Kidney epithelial cell (primary cell): ENCODE data around the gene KIF26B. TPM values are rescaled to one million over a fixed set of nuclear protein-coding genes. Genes with fewer than 3 reads are reported as not detected.

Source experiments
- DNase-seq: peaks from one replicate; pipeline ENCODE4 v3.0.0-alpha.2; 2010; ENCODE audit warnings: low read depth
- H3K27me3 ChIP-seq: 2 replicates; pipeline ENCODE4 v1.6.0; 2011; ENCODE audit warnings: low read length; ENCODE audit not compliant: control insufficient read depth, insufficient read depth
- H3K36me3 ChIP-seq: 2 replicates; pipeline ENCODE4 v1.5.1; 2011; ENCODE audit warnings: low read length; ENCODE audit not compliant: control insufficient read depth, insufficient read depth
- H3K4me3 ChIP-seq: 2 replicates; pipeline ENCODE4 v1.5.1; 2011; ENCODE audit warnings: low read depth, mild to moderate bottlenecking, control low read depth, low read length
- CTCF ChIP-seq: IDR thresholded peaks from 2 replicates; pipeline ENCODE4 v1.5.1; 2011; ENCODE audit warnings: mild to moderate bottlenecking, moderate library complexity, low read length, control low read depth, inconsistent platforms; ENCODE audit not compliant: insufficient read depth, poor library complexity, severe bottlenecking
- total RNA-seq: library from RNA; depleted of rRNA; stranded (reverse); fragments of >200 nt; gene quantifications from 2 replicates; pipeline ENCODE4 v1.2.3, GENCODE V29; 2015

The KIF26B gene
- total RNA-seq, 1 donor from 2014 or later, result 14.6 TPM

GRCh38 chr1:245437369-245438062 lies 282.7 kb downstream of the KIF26B start:
- no peaks in the 10 kb centered on the region for H3K27me3 ChIP-seq
- no peak for DNase-seq
- H3K36me3 ChIP-seq, result no peaks in the 10 kb centered on the region
- TF ChIP-seq CTCF, result no peak
- no peak overlapping the region for H3K4me3 ChIP-seq

- Histone ChIP-seq H3K27me3 (no peaks in the 10 kb centered on the region), H3K4me3 (no peak overlapping the region), H3K36me3 (no peaks in the 10 kb centered on the region)
- no peak for DNase-seq
- no peak for TF ChIP-seq CTCF
These were observed 286.1 kb downstream of the KIF26B start for GRCh38 chr1:245440922-245441321.

GRCh38 chr1:245441689-245442088 lies 286.9 kb downstream of the KIF26B start:
- H3K4me3 ChIP-seq, result no peak overlapping the region
- no peak for TF ChIP-seq CTCF
- no peaks in the 10 kb centered on the region for H3K27me3 ChIP-seq
- no peak for DNase-seq
- H3K36me3 ChIP-seq, result no peaks in the 10 kb centered on the region

GRCh38 chr1:245444147-245444828 lies 289.5 kb downstream of the KIF26B start:
- Histone ChIP-seq H3K36me3 (no peaks in the 10 kb centered on the region), H3K4me3 (no peak overlapping the region), H3K27me3 (no peaks in the 10 kb centered on the region)
- no peak for DNase-seq
- no peak for TF ChIP-seq CTCF

GRCh38 chr1:245444945-245445344 lies 290.2 kb downstream of the KIF26B start:
- H3K27me3 ChIP-seq, result no peaks in the 10 kb centered on the region
- TF ChIP-seq CTCF, result no peak
- H3K4me3 ChIP-seq, result no peak overlapping the region
- no peak for DNase-seq
- no peaks in the 10 kb centered on the region for H3K36me3 ChIP-seq
